Thyroid gland (tissue), 4 donors: Measurements from ENCODE around the gene KMT2E.

Experiments
- POLR2A ChIP-seq, 2 donors: fragments of 450-650 bp; IDR thresholded peaks; one replicate each; pipeline ENCODE4 v1.6.1; 2017; ENCODE audit warnings: antibody characterized with exemption in 2 of 2, mild to moderate bottlenecking in 2 of 2, moderate library complexity in 1 of 2
- TF ChIP-seq, protein P1 (sequence below), 6 experiments: fragments of 200-600 bp in 3 of 6; fragments of 450-650 bp in 3 of 6; sonication (generic) in 3 of 6; IDR thresholded peaks; one replicate each; pipeline ENCODE4 v1.5.1; 2016 to 2019; ENCODE audit warnings: antibody characterized with exemption in 6 of 6, mild to moderate bottlenecking in 2 of 6, inconsistent platforms in 1 of 6, moderate library complexity in 1 of 6

DNA sequence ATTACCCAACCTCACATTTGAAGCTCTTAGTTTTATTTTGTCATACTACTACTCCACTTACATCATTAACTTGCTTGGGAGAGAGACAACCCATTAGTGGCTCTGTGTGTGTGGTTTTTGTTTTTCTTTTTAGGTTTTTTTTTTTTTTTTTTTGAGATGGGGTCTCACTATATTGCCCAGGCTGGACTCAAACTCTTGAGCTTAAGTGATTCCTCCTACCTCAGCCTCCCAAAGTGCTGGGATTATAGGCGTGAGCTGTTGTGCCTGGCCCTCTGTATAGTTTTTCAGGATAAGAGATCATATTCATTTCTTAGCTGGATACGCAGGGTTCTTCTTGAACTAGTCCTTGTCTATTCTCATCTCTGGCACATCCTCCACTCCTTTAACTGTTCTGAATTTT, 41.1 kb downstream of the KMT2E start:
- TF ChIP-seq, protein P1, sequence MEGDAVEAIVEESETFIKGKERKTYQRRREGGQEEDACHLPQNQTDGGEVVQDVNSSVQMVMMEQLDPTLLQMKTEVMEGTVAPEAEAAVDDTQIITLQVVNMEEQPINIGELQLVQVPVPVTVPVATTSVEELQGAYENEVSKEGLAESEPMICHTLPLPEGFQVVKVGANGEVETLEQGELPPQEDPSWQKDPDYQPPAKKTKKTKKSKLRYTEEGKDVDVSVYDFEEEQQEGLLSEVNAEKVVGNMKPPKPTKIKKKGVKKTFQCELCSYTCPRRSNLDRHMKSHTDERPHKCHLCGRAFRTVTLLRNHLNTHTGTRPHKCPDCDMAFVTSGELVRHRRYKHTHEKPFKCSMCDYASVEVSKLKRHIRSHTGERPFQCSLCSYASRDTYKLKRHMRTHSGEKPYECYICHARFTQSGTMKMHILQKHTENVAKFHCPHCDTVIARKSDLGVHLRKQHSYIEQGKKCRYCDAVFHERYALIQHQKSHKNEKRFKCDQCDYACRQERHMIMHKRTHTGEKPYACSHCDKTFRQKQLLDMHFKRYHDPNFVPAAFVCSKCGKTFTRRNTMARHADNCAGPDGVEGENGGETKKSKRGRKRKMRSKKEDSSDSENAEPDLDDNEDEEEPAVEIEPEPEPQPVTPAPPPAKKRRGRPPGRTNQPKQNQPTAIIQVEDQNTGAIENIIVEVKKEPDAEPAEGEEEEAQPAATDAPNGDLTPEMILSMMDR (IDR thresholded peaks at IDR 0.05), result no peak
- no peak for TF ChIP-seq POLR2A (IDR thresholded peaks at IDR 0.05)
